GM12878 (cell line): ENCODE measurements around the gene SMAD2.
"Not testable (repeated sequence)": the region's sequence is repeated elsewhere in the genome, so short reads cannot be mapped to it uniquely, and the experiment has no call there.

ENCODE experiments used
- POLR2A ChIP-seq: IDR thresholded peaks from 2 replicates; pipeline ENCODE4 v1.6.1; 2011; ENCODE audit warnings: low read depth, mild to moderate bottlenecking, low read length
- TF ChIP-seq, protein P1 (sequence below): fragments of 450-650 bp; IDR thresholded peaks from 2 replicates; pipeline ENCODE4 v1.6.1; 2017; ENCODE audit warnings: mild to moderate bottlenecking

GRCh38 chr18:47767198-47767597 is 163.3 kb downstream of the SMAD2 start:
- TF ChIP-seq POLR2A = not testable (repeated sequence)
- TF ChIP-seq, protein P1, sequence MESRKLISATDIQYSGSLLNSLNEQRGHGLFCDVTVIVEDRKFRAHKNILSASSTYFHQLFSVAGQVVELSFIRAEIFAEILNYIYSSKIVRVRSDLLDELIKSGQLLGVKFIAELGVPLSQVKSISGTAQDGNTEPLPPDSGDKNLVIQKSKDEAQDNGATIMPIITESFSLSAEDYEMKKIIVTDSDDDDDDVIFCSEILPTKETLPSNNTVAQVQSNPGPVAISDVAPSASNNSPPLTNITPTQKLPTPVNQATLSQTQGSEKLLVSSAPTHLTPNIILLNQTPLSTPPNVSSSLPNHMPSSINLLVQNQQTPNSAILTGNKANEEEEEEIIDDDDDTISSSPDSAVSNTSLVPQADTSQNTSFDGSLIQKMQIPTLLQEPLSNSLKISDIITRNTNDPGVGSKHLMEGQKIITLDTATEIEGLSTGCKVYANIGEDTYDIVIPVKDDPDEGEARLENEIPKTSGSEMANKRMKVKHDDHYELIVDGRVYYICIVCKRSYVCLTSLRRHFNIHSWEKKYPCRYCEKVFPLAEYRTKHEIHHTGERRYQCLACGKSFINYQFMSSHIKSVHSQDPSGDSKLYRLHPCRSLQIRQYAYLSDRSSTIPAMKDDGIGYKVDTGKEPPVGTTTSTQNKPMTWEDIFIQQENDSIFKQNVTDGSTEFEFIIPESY = not testable (repeated sequence)
